Measurements from ENCODE around the gene KLF17. TPM values are rescaled to one million over a fixed set of nuclear protein-coding genes. Genes with fewer than 3 reads are reported as not detected.

The KLF17 gene
- total RNA-seq, 2 experiments from 2014 or later, result not detected

- TF ChIP-seq CTCF (conservative IDR thresholded peaks at IDR 0.05; ENCODE audit: low read length) (peak; percentile 34; the same call in 1 of the 2 replicates), EZH2phosphoT487 (IDR thresholded peaks at IDR 0.05; ENCODE audit: borderline replicate concordance, low read depth, low read length) (no peak)
- intact Hi-C loops (cut with micrococcal nuclease; ENCODE audit: unreplicated experiment), result no loop called here
- DNase-seq (ENCODE audit: low spot score), result no peak
- Histone ChIP-seq H3K9me3 (ENCODE audit: low read length) (0 out of 2 replicates have a peak, but pooled peaks cover 3% of the 10 kb centered on the region), H3K4me3 (ENCODE audit: low read depth, low read length, poor library complexity, severe bottlenecking) (no peak overlapping the region), H3K4me1 (ENCODE audit: insufficient read depth, low read length, poor library complexity, severe bottlenecking) (no peaks in the 10 kb centered on the region), H2AFZ (ENCODE audit: low read length) (no peak overlapping the region), H3K27ac (ENCODE audit: low read depth, low read length, poor library complexity, severe bottlenecking) (no peak overlapping the region), H3K36me3 (ENCODE audit: insufficient read depth, low read length) (no peaks in the 10 kb centered on the region), H3K4me2 (ENCODE audit: low read length) (no peak overlapping the region), H4K20me1 (ENCODE audit: insufficient read depth, low read length) (no peaks in the 10 kb centered on the region), H3K9me2 (ENCODE audit: insufficient read depth, low read length) (no peaks in the 10 kb centered on the region), H3K79me2 (ENCODE audit: insufficient read depth, low read depth, low read length) (no peaks in the 10 kb centered on the region)
- POLR2A ChIA-PET, result no interaction called here
- CTCF ChIA-PET (ENCODE audit: unreplicated experiment), result no interaction called here
- BruUV-seq (replicated peaks), result no TSS peak
Observed at GRCh38 chr1:44168520-44169098, 50.0 kb downstream of the KLF17 start.

- Histone ChIP-seq H3K4me3 (ENCODE audit: low read depth, low read length, poor library complexity, severe bottlenecking) (no peak overlapping the region), H3K36me3 (ENCODE audit: insufficient read depth, low read length) (no peaks in the 10 kb centered on the region), H4K20me1 (ENCODE audit: insufficient read depth, low read length) (no peaks in the 10 kb centered on the region), H3K4me2 (ENCODE audit: low read length) (no peak overlapping the region), H3K9me3 (ENCODE audit: low read length) (peaks cover 16% of the 10 kb centered on the region), H3K4me1 (ENCODE audit: insufficient read depth, low read length, poor library complexity, severe bottlenecking) (no peaks in the 10 kb centered on the region), H3K27ac (ENCODE audit: low read depth, low read length, poor library complexity, severe bottlenecking) (no peak overlapping the region), H3K79me2 (ENCODE audit: insufficient read depth, low read depth, low read length) (no peaks in the 10 kb centered on the region), H3K9me2 (ENCODE audit: insufficient read depth, low read length) (no peaks in the 10 kb centered on the region), H2AFZ (ENCODE audit: low read length) (no peak overlapping the region)
- ChIA-PET CTCF (ENCODE audit: unreplicated experiment) (no interaction called here), POLR2A (interaction anchor here (0.5 kb wide), 1 partner anchor 1630 kb away, joined by 4 read pairs; no protein-coding TSS in a partner anchor)
- BruUV-seq (replicated peaks), result no TSS peak
- intact Hi-C loops (cut with micrococcal nuclease; ENCODE audit: unreplicated experiment), result no loop called here
- TF ChIP-seq CTCF (conservative IDR thresholded peaks at IDR 0.05; ENCODE audit: low read length), result peak; percentile 31; the same call in 1 of the 2 replicates
- no peak for TF ChIP-seq EZH2phosphoT487 (IDR thresholded peaks at IDR 0.05; ENCODE audit: borderline replicate concordance, low read depth, low read length)
- DNase-seq (ENCODE audit: low spot score), result no peak
Observed at GRCh38 chr1:44170281-44170823, 51.7 kb downstream of the KLF17 start.

GRCh38 chr1:44174630-44175029 is 56.0 kb downstream of the KLF17 start:
- DNase-seq (ENCODE audit: low spot score), result peak; percentile 3
- Histone ChIP-seq H3K27ac (ENCODE audit: low read depth, low read length, poor library complexity, severe bottlenecking) (no peak overlapping the region), H3K4me1 (ENCODE audit: insufficient read depth, low read length, poor library complexity, severe bottlenecking) (no peaks in the 10 kb centered on the region), H2AFZ (ENCODE audit: low read length) (no peak overlapping the region), H3K79me2 (ENCODE audit: insufficient read depth, low read depth, low read length) (no peaks in the 10 kb centered on the region), H3K9me2 (ENCODE audit: insufficient read depth, low read length) (no peaks in the 10 kb centered on the region), H3K9me3 (ENCODE audit: low read length) (peaks cover 24% of the 10 kb centered on the region), H4K20me1 (ENCODE audit: insufficient read depth, low read length) (no peaks in the 10 kb centered on the region), H3K4me2 (ENCODE audit: low read length) (no peak overlapping the region), H3K4me3 (ENCODE audit: low read depth, low read length, poor library complexity, severe bottlenecking) (no peak overlapping the region), H3K36me3 (ENCODE audit: insufficient read depth, low read length) (no peaks in the 10 kb centered on the region)
- CTCF ChIA-PET (ENCODE audit: unreplicated experiment), result no interaction called here
- POLR2A ChIA-PET, result no interaction called here
- intact Hi-C loops (cut with micrococcal nuclease; ENCODE audit: unreplicated experiment), result no loop called here
- TF ChIP-seq EZH2phosphoT487 (IDR thresholded peaks at IDR 0.05; ENCODE audit: borderline replicate concordance, low read depth, low read length) (no peak), CTCF (conservative IDR thresholded peaks at IDR 0.05; ENCODE audit: low read length) (no peak)
- BruUV-seq (replicated peaks), result no TSS peak

Data from OCI-LY7 (cell line).